A549 (cell line): ENCODE data around the gene CYP4B1.

Experiments used
- EP300 ChIP-seq, 2 experiments: fragments of >200 bp; sonication (Bioruptor Twin); formaldehyde crosslinking; IDR thresholded peaks; 2 replicates in 1 of 2; 3 replicates in 1 of 2; pipeline ENCODE4 v1.6.1; 2016 to 2017
- MAZ ChIP-seq: fragments of 150-350 bp; IDR thresholded peaks from 2 replicates; pipeline ENCODE4 v1.6.1; 2014; ENCODE audit warnings: antibody characterized with exemption, low read depth, low read length, borderline replicate concordance
- PHF8 ChIP-seq: fragments of 200-600 bp; sonication (generic); IDR thresholded peaks from 2 replicates; pipeline ENCODE4 v1.6.1; 2016; ENCODE audit warnings: low read depth, mild to moderate bottlenecking, antibody characterized with exemption, moderate library complexity, borderline replicate concordance
- POLR2AphosphoS2 ChIP-seq: conservative IDR thresholded peaks from 2 replicates; pipeline ENCODE4 v1.6.1; 2012; ENCODE audit warnings: low read length, improper control_type of control experiment, inconsistent platforms
- RCOR1 ChIP-seq: fragments of 150-350 bp; IDR thresholded peaks from 2 replicates; pipeline ENCODE4 v1.6.1; 2014; ENCODE audit warnings: antibody characterized with exemption, low read length, low read depth
- TF ChIP-seq, protein P1 (sequence below): fragments of >200 bp; sonication (Bioruptor Twin); formaldehyde crosslinking; IDR thresholded peaks from 3 replicates; pipeline ENCODE4 v1.5.1; 2016
- TF ChIP-seq, protein P2 (sequence below): fragments of 200-600 bp; sonication (generic); IDR thresholded peaks from 2 replicates; pipeline ENCODE4 v1.6.1; 2016; ENCODE audit warnings: antibody characterized with exemption, mild to moderate bottlenecking, moderate library complexity

DNA sequence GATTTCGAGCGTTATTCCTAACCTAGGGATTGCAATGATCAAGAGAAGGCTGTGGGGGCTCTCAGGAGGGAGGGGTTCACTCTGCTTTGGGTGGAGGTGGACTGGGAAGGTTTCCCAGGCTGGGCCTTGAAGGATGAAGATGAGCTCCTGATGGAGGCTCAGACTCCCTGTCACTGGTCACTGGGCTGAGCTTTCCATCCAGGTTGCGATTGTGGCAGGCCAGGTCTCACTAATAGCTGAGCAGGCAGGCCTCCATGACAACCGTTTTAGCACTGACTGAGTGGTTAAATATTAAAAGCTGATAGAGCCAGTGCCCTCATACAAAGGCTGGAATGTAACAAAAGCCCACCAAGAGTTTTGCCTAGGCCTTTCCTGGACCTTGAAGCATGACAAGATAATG lies 43.7 kb upstream of the CYP4B1 start:
- TF ChIP-seq, protein P1, sequence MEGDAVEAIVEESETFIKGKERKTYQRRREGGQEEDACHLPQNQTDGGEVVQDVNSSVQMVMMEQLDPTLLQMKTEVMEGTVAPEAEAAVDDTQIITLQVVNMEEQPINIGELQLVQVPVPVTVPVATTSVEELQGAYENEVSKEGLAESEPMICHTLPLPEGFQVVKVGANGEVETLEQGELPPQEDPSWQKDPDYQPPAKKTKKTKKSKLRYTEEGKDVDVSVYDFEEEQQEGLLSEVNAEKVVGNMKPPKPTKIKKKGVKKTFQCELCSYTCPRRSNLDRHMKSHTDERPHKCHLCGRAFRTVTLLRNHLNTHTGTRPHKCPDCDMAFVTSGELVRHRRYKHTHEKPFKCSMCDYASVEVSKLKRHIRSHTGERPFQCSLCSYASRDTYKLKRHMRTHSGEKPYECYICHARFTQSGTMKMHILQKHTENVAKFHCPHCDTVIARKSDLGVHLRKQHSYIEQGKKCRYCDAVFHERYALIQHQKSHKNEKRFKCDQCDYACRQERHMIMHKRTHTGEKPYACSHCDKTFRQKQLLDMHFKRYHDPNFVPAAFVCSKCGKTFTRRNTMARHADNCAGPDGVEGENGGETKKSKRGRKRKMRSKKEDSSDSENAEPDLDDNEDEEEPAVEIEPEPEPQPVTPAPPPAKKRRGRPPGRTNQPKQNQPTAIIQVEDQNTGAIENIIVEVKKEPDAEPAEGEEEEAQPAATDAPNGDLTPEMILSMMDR: no peak
- TF ChIP-seq POLR2AphosphoS2 (no peak), MAZ (no peak), EP300 (IDR thresholded peaks at IDR 0.05) (no peak), RCOR1 (no peak), PHF8 (no peak)
- TF ChIP-seq, protein P2, sequence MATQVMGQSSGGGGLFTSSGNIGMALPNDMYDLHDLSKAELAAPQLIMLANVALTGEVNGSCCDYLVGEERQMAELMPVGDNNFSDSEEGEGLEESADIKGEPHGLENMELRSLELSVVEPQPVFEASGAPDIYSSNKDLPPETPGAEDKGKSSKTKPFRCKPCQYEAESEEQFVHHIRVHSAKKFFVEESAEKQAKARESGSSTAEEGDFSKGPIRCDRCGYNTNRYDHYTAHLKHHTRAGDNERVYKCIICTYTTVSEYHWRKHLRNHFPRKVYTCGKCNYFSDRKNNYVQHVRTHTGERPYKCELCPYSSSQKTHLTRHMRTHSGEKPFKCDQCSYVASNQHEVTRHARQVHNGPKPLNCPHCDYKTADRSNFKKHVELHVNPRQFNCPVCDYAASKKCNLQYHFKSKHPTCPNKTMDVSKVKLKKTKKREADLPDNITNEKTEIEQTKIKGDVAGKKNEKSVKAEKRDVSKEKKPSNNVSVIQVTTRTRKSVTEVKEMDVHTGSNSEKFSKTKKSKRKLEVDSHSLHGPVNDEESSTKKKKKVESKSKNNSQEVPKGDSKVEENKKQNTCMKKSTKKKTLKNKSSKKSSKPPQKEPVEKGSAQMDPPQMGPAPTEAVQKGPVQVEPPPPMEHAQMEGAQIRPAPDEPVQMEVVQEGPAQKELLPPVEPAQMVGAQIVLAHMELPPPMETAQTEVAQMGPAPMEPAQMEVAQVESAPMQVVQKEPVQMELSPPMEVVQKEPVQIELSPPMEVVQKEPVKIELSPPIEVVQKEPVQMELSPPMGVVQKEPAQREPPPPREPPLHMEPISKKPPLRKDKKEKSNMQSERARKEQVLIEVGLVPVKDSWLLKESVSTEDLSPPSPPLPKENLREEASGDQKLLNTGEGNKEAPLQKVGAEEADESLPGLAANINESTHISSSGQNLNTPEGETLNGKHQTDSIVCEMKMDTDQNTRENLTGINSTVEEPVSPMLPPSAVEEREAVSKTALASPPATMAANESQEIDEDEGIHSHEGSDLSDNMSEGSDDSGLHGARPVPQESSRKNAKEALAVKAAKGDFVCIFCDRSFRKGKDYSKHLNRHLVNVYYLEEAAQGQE: no peak
